Gastrocnemius medialis (tissue), 4 donors: ENCODE data around the gene ADCYAP1R1.

Experiments
- CTCF ChIP-seq, 5 experiments: fragments of 450-650 bp in 3 of 5; fragments of 200-600 bp in 2 of 5; sonication (generic) in 2 of 5; IDR thresholded peaks in 4 of 5; conservative IDR thresholded peaks in 1 of 5; 1 replicate in 4 of 5; 2 replicates in 1 of 5; pipeline ENCODE4 v1.5.1; 2016 to 2019; ENCODE audit warnings: antibody characterized with exemption in 5 of 5, mild to moderate bottlenecking in 3 of 5, moderate library complexity in 3 of 5
- POLR2A ChIP-seq, 2 donors: fragments of 450-650 bp; IDR thresholded peaks; one replicate each; pipeline ENCODE4 v1.6.1; 2017; ENCODE audit warnings: antibody characterized with exemption in 2 of 2, mild to moderate bottlenecking in 2 of 2, moderate library complexity in 2 of 2

- no peak for TF ChIP-seq CTCF (IDR thresholded peaks at IDR 0.05 in 4 of 5, conservative IDR thresholded peaks at IDR 0.05 in 1 of 5)
- no peak for TF ChIP-seq POLR2A (IDR thresholded peaks at IDR 0.05)
Observed at GRCh38 chr7:31084226-31084625, 32.1 kb downstream of the ADCYAP1R1 start.
